K562 (cell line): ENCODE results near the gene LPAR5. TPM values are rescaled to one million over a fixed set of nuclear protein-coding genes. Genes with fewer than 3 reads are reported as not detected.
A peak's percentile ranks its signal among the peaks of the same experiment; 100 is the strongest.

ENCODE experiments used
- ATF7 ChIP-seq: fragments of 450-650 bp; IDR thresholded peaks from 2 replicates; pipeline ENCODE4 v1.7.1; 2014; ENCODE audit warnings: mild to moderate bottlenecking, moderate library complexity
- BHLHE40 ChIP-seq: IDR thresholded peaks from 2 replicates; pipeline ENCODE4 v1.6.1; 2011; ENCODE audit warnings: low read length, improper control_type of control experiment
- BMI1 ChIP-seq: fragments of 150-350 bp; IDR thresholded peaks from 2 replicates; pipeline ENCODE4 v1.6.1; 2014; ENCODE audit warnings: low read length
- EP300 ChIP-seq: IDR thresholded peaks from 2 replicates; pipeline ENCODE4 v1.6.1; 2012; ENCODE audit warnings: low read length, improper control_type of control experiment
- GATA2 ChIP-seq: sonication (generic); formaldehyde crosslinking; IDR thresholded peaks from 2 replicates; pipeline ENCODE4 v1.4.0; 2020; ENCODE audit warnings: mild to moderate bottlenecking, missing genetic modification reagents
- GATAD2B ChIP-seq: fragments of 450-650 bp; IDR thresholded peaks from 2 replicates; pipeline ENCODE4 v1.6.1; 2017; ENCODE audit warnings: mild to moderate bottlenecking, borderline replicate concordance
- GTF3C2 ChIP-seq: IDR thresholded peaks from 3 replicates; pipeline ENCODE4 v1.6.1; 2011; ENCODE audit warnings: borderline replicate concordance, mild to moderate bottlenecking, moderate library complexity; ENCODE audit not compliant: insufficient read length; ENCODE audit errors: extremely low read depth
- HDAC6 ChIP-seq: IDR thresholded peaks from 2 replicates; pipeline ENCODE4 v1.6.1; 2012; ENCODE audit warnings: low read depth, mild to moderate bottlenecking, control low read depth, inconsistent platforms, low read length, moderate library complexity
- HES1 ChIP-seq: fragments of 450-650 bp; IDR thresholded peaks from 2 replicates; pipeline ENCODE4 v1.6.1; 2016; ENCODE audit warnings: low read depth, mild to moderate bottlenecking, moderate library complexity
- JUN ChIP-seq, 2 experiments: sonication (generic) in 1 of 2; formaldehyde crosslinking in 1 of 2; IDR thresholded peaks; 2 replicates each; pipeline versions ENCODE4 v1.6.1 to v1.8.0; 2012 to 2022; ENCODE audit warnings: borderline replicate concordance in 2 of 2, mild to moderate bottlenecking in 2 of 2, improper control_type of control experiment in 1 of 2, low read depth in 1 of 2, low read length in 1 of 2, missing genetic modification reagents in 1 of 2
- KAT7 ChIP-seq: sonication (generic); formaldehyde crosslinking; IDR thresholded peaks from 2 replicates; pipeline ENCODE4 v1.8.0; 2022; ENCODE audit warnings: missing genetic modification reagents, mild to moderate bottlenecking, borderline replicate concordance
- KLF16 ChIP-seq: IDR thresholded peaks from 2 replicates; pipeline ENCODE4 v1.6.1; 2016; ENCODE audit warnings: antibody characterized with exemption
- PKNOX1 ChIP-seq: fragments of 450-650 bp; IDR thresholded peaks from 2 replicates; pipeline ENCODE4 v1.6.1; 2016
- RBM14 ChIP-seq: fragments of 200-400 bp; formaldehyde crosslinking; IDR thresholded peaks from 2 replicates; pipeline ENCODE4 v1.6.1; 2018; ENCODE audit warnings: low read depth, mild to moderate bottlenecking, low read length, moderate library complexity, borderline replicate concordance; ENCODE audit not compliant: insufficient read depth
- SIX5 ChIP-seq, 2 experiments: IDR thresholded peaks; 2 replicates each; pipeline ENCODE4 v1.6.1; 2011; ENCODE audit warnings: low read length in 2 of 2, borderline replicate concordance in 1 of 2, low read depth in 1 of 2, mild to moderate bottlenecking in 1 of 2, moderate library complexity in 1 of 2; ENCODE audit not compliant: insufficient read depth in 1 of 2
- SPI1 ChIP-seq: IDR thresholded peaks from 2 replicates; pipeline ENCODE4 v1.6.1; 2011; ENCODE audit warnings: low read depth, low read length, control low read depth, borderline replicate concordance
- TAF9B ChIP-seq: fragments of 450-650 bp; IDR thresholded peaks from 2 replicates; pipeline ENCODE4 v1.6.1; 2018; ENCODE audit warnings: mild to moderate bottlenecking; ENCODE audit not compliant: partially characterized antibody
- ZFX ChIP-seq: sonication (generic); formaldehyde crosslinking; IDR thresholded peaks from 2 replicates; pipeline ENCODE4 v1.8.0; 2022; ENCODE audit warnings: mild to moderate bottlenecking, missing genetic modification reagents, moderate library complexity
- ZNF197 ChIP-seq: fragments of 200-800 bp; sonication (Bioruptor generic); IDR thresholded peaks from 2 replicates; pipeline ENCODE4 v1.6.1; 2016; ENCODE audit warnings: low read depth, missing genetic modification characterization, missing compliant biosample characterization
- ZNF408 ChIP-seq: fragments of 250-450 bp; sonication (Bioruptor Pico); IDR thresholded peaks from 2 replicates; pipeline ENCODE4 v1.4.0; 2020; ENCODE audit warnings: low read depth, mild to moderate bottlenecking, moderate library complexity
- ZNF639 ChIP-seq, 2 experiments: fragments of 200-800 bp in 1 of 2; sonication (Bioruptor generic) in 1 of 2; sonication (generic) in 1 of 2; formaldehyde crosslinking in 1 of 2; IDR thresholded peaks in 1 of 2; conservative IDR thresholded peaks in 1 of 2; 2 replicates each; pipeline versions ENCODE4 v1.5.0 to v1.6.1; 2016 to 2020; ENCODE audit warnings: missing compliant biosample characterization in 1 of 2, missing genetic modification characterization in 1 of 2, missing genetic modification reagents in 1 of 2
- polyA plus RNA-seq, 8 experiments: library from polyadenylated mRNA; depleted of rRNA in 4 of 8; stranded (reverse) in 5 of 8; unstranded in 3 of 8; fragments of >200 nt; fragmentation: Nextera tagmentation in 2 of 8; fragmentation: Illumina TruSeq in 1 of 8; extraction: Ambion mirVana in 2 of 8; extraction: Trizol in 1 of 8; gene quantifications; 2 replicates each; pipeline versions ENCODE4 v1.2.1 to v1.2.3, GENCODE V29; 2011 to 2014; ENCODE audit warnings: inconsistent platforms in 1 of 8, missing spikeins in 1 of 8
- total RNA-seq, 7 experiments: library from RNA; depleted of rRNA in 6 of 7; stranded (reverse); fragments of >200 nt in 6 of 7; fragmentation: Illumina TruSeq in 2 of 7; extraction: Trizol in 2 of 7; gene quantifications; 2 replicates each; pipeline versions ENCODE4 v1.2.1 to v1.2.3, GENCODE V29; 2011 to 2021; ENCODE audit warnings: low replicate concordance in 1 of 7

The LPAR5 gene
- total and polyA plus RNA-seq, 9 of the 15 experiments (the other 6 are each of a cell fraction or from before 2014, with no cell fraction given), result 1.3 to 11.7 (median 3.6) TPM

- TF ChIP-seq SIX5 (IDR thresholded peaks at IDR 0.05; ENCODE audit: borderline replicate concordance in 1 of 2, insufficient read depth in 1 of 2, low read depth in 1 of 2, low read length in 2 of 2) (no peak), SPI1 (peak; percentile 91), ATF7 (peak; percentile 70), TAF9B (peak; percentile 40), GATA2 (CRISPR knock-in tag) (peak; percentile 87), RBM14 (no peak), BHLHE40 (peak; percentile 51), GTF3C2 (no peak), BMI1 (no peak), ZNF639 (CRISPR knock-in tag; conservative IDR thresholded peaks at IDR 0.05 in 1 of 2, IDR thresholded peaks at IDR 0.05 in 1 of 2) (peak in 1 of 2 experiments; percentile 81; a peak in 1 of 4 replicates), KLF16 (peak; percentile 90; the same call in 1 of the 2 replicates), JUN (IDR thresholded peaks at IDR 0.05; ENCODE audit: borderline replicate concordance, low read depth, low read length) (peak; percentile 92), JUN (CRISPR knock-in tag; IDR thresholded peaks at IDR 0.05; ENCODE audit: borderline replicate concordance) (no peak), PKNOX1 (peak; percentile 64), GATAD2B (peak; percentile 61; the same call in 1 of the 2 replicates), ZFX (CRISPR knock-in tag) (peak; percentile 54), KAT7 (CRISPR knock-in tag) (no peak), HDAC6 (no peak), EP300 (peak; percentile 91), HES1 (peak; percentile 70), ZNF408 (CRISPR knock-in tag) (no peak), ZNF197 (CRISPR knock-in tag) (0 out of 2 replicates have a peak, but pooled peaks have one; percentile 30)
Observed at GRCh38 chr12:6639151-6639801, 3.5 kb upstream of the LPAR5 start (continued).
